ENCODE measurements around the gene NAT10.

GRCh38 chr11:34151916-34152845 is 46.8 kb downstream of the NAT10 start:
- TF ChIP-seq, protein P1, sequence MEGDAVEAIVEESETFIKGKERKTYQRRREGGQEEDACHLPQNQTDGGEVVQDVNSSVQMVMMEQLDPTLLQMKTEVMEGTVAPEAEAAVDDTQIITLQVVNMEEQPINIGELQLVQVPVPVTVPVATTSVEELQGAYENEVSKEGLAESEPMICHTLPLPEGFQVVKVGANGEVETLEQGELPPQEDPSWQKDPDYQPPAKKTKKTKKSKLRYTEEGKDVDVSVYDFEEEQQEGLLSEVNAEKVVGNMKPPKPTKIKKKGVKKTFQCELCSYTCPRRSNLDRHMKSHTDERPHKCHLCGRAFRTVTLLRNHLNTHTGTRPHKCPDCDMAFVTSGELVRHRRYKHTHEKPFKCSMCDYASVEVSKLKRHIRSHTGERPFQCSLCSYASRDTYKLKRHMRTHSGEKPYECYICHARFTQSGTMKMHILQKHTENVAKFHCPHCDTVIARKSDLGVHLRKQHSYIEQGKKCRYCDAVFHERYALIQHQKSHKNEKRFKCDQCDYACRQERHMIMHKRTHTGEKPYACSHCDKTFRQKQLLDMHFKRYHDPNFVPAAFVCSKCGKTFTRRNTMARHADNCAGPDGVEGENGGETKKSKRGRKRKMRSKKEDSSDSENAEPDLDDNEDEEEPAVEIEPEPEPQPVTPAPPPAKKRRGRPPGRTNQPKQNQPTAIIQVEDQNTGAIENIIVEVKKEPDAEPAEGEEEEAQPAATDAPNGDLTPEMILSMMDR (IDR thresholded peaks at IDR 0.05; ENCODE audit: poor library complexity, severe bottlenecking): no peak
- no peak for TF ChIP-seq EZH2 (IDR thresholded peaks at IDR 0.05; ENCODE audit: borderline replicate concordance, insufficient read depth, low read length, poor library complexity, severe bottlenecking)

Measured in neural cell (in vitro differentiated cells).